Naive B cell (primary cell): Measurements from ENCODE around the gene TTC13. TPM values are rescaled to one million over a fixed set of nuclear protein-coding genes. Genes with fewer than 3 reads are reported as not detected.

Source experiments
- ATAC-seq, 2 donors: fragments of 150-1000 bp; cut with Tn5 transposase; 2 replicates each; pipeline ENCODE4 v1.10.0; 2021; ENCODE audit warnings: low read depth in 2 of 2, mild to moderate bottlenecking in 2 of 2, moderate library complexity in 2 of 2
- DNase-seq: peaks from one replicate; pipeline ENCODE4 v3.0.0; 2022
- H3K27ac Mint-ChIP-seq, 6 donors: one replicate each; pipeline ENCODE4 v1.8.0; 2020 to 2022; ENCODE audit warnings: mild to moderate bottlenecking in 6 of 6, mixed read lengths in 6 of 6, moderate library complexity in 5 of 6, inconsistent platforms in 2 of 6
- H3K27me3 Mint-ChIP-seq, 3 donors: one replicate each; pipeline ENCODE4 v1.8.0; 2021 to 2022; ENCODE audit warnings: mixed read lengths in 3 of 3, mild to moderate bottlenecking in 1 of 3
- H3K36me3 Mint-ChIP-seq, 2 donors: one replicate each; pipeline ENCODE4 v1.8.0; 2020 to 2022; ENCODE audit warnings: mixed read lengths in 2 of 2, inconsistent platforms in 1 of 2, mild to moderate bottlenecking in 1 of 2
- H3K4me1 Mint-ChIP-seq, 3 donors: one replicate each; pipeline ENCODE4 v1.8.0; 2020 to 2022; ENCODE audit warnings: mixed read lengths in 3 of 3, inconsistent platforms in 1 of 3, mild to moderate bottlenecking in 1 of 3, moderate library complexity in 1 of 3
- H3K4me3 Mint-ChIP-seq, 8 donors: one replicate each; pipeline ENCODE4 v1.8.0; 2020 to 2022; ENCODE audit warnings: mild to moderate bottlenecking in 8 of 8, mixed read lengths in 8 of 8, moderate library complexity in 8 of 8, inconsistent platforms in 2 of 8
- H3K9me3 Mint-ChIP-seq, 7 donors: one replicate each; pipeline ENCODE4 v1.8.0; 2020 to 2022; ENCODE audit warnings: mixed read lengths in 7 of 7, mild to moderate bottlenecking in 5 of 7, inconsistent platforms in 2 of 7, moderate library complexity in 1 of 7
- polyA plus RNA-seq, 6 donors: library from polyadenylated mRNA; unstranded; fragments of 300-500 nt; fragmentation: Illumina TruSeq; gene quantifications; one replicate each; pipeline ENCODE4 v1.2.3, GENCODE V29; 2021; ENCODE audit warnings: low read depth in 6 of 6

Gene TTC13
- polyA plus RNA-seq, 6 donors from 2014 or later = 3.4 to 14.6 (median 9.9) TPM

DNA sequence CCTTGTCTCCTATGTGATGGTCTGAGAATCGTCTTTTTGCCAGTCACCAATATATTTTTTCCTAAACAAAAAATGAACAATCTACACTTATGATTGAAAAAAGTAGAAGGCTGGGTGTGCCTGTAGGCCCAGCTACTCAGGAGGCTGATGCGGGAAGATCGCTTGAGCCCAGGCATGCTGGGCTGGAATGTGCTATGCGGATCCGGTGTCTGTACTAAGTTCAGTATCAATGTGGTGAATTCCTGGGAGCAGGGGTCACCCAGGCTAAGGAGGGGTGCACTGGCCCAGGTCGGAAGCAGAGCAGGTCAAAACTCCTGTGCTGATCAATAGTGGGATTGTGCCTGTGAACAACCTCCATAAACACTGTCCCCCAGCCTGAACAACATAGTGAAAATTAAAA lies 84.6 kb downstream of the TTC13 start:
- Mint-ChIP-seq H3K27ac (peak overlapping the region in 1 of 6 donors; percentile 24), H3K9me3 (peaks cover 0 to 4% (median 0%) of the 10 kb centered on the region in 7 donors), H3K27me3 (peaks cover 0 to 27% (median 10%) of the 10 kb centered on the region in 3 donors), H3K36me3 (no peaks in the 10 kb centered on the region), H3K4me1 (no peaks in the 10 kb centered on the region), H3K4me3 (no peak overlapping the region)
- DNase-seq (no peak), ATAC-seq (no peak)

DNA sequence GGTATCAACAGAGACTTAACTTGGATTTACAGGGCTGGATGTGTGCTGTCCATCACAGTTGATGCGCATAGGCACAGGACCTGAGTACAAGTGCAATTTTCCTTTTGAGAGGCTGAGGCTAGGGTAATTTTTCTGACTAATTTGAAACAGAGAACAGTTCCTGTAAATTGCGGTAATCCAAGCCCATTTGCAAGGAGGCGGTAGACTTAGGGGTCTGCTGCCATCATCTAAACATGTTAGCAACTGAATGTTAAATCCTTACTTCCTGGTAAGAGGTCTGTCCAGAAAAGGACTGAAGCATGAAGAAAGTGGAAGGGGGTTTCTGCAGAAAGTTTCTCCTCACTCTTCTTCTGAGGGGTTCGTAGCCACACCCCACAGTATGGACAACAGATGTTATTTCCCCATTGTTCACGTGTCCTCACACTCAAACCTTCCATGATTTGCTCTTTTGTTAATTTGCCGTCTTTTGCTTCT lies 86.6 kb downstream of the TTC13 start:
- Mint-ChIP-seq H3K27me3 (peaks cover 6 to 44% (median 24%) of the 10 kb centered on the region in 3 donors), H3K36me3 (peaks cover 0 to 7% of the 10 kb centered on the region in 2 donors), H3K4me1 (no peaks in the 10 kb centered on the region), H3K4me3 (no peak overlapping the region), H3K27ac (no peak overlapping the region), H3K9me3 (no peaks in the 10 kb centered on the region)
- ATAC-seq = no peak
- no peak for DNase-seq

DNA sequence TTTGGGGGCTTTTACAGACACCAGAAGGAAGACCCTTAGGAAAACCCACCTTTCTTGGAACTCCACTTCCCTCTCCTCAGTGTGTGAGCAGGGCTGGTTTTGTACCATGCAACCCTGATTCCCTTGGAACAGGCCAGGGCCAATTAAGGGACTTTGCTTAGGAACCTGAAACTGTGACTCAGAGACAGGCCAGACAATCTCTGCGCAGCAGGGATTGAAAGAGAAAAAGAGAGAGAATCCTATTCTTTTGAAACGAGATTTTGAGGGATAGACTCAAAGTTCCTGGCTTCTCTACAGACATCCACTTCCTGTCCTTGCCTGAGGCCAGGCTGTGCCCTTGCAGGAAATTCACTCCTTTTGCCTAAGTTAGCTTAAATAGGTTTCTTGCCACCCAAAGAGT lies 87.2 kb downstream of the TTC13 start:
- Mint-ChIP-seq H3K27me3 (peaks cover 6 to 44% (median 29%) of the 10 kb centered on the region in 3 donors), H3K4me3 (no peak overlapping the region), H3K27ac (peak overlapping the region in 1 of 6 donors; percentile 67), H3K36me3 (peaks cover 0 to 7% of the 10 kb centered on the region in 2 donors), H3K9me3 (no peaks in the 10 kb centered on the region), H3K4me1 (no peaks in the 10 kb centered on the region)
- ATAC-seq = no peak
- DNase-seq = no peak

DNA sequence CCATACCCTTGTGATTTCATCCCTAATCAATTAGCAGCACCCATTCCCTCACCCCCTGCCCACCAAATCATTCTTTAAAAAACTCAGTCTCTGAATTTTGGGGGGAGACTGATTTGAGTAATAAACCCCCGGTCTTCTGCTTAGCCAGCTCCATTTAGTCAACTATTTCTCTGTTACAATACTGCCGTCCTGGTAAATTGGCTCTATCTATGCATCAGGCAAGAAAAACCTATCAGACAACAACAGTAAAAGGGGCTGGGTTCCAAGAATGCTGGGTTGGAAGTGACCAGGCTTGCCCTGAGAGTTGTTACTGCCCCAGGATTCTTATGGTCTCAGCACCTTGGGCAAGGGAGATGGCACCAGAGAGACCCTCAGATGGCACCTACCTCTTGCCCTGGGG lies 94.0 kb downstream of the TTC13 start:
- H3K9me3 Mint-ChIP-seq = peaks cover 0 to 18% (median 1%) of the 10 kb centered on the region in 7 donors
- peaks cover 7% of the 10 kb centered on the region in 2 donors for H3K36me3 Mint-ChIP-seq
- peaks cover 0 to 4% (median 0%) of the 10 kb centered on the region in 3 donors for H3K4me1 Mint-ChIP-seq
- DNase-seq (no peak), ATAC-seq (no peak)
- H3K27me3 Mint-ChIP-seq = peaks cover 47 to 83% (median 72%) of the 10 kb centered on the region in 3 donors
- peak overlapping the region in 1 of 6 donors; percentile 11 for H3K27ac Mint-ChIP-seq
- H3K4me3 Mint-ChIP-seq = no peak overlapping the region

DNA sequence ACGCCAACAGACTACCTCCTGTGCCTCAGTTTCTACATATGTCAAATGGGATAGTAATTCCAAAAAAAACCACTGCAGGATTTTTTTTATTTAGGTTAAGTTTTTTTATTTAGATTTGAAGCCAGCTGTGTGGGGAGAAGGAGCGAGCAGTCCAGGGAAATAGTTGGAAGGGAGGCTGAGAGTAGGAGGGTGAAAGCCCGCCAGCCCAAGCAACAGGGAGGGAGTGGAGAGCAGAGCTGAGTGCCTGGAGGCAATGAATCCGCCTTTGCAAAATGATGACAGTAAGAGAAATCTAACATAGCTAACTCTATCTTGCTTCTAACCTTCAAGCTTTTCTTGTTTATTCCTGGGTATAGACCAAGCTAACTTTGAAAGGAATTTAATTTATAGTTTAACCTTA lies 94.7 kb downstream of the TTC13 start:
- no peak overlapping the region for H3K4me3 Mint-ChIP-seq
- peaks cover 47 to 85% (median 73%) of the 10 kb centered on the region in 3 donors for H3K27me3 Mint-ChIP-seq
- ATAC-seq = no peak
- no peak overlapping the region for H3K27ac Mint-ChIP-seq
- peaks cover 0 to 4% (median 0%) of the 10 kb centered on the region in 3 donors for H3K4me1 Mint-ChIP-seq
- peaks cover 0 to 18% (median 1%) of the 10 kb centered on the region in 7 donors for H3K9me3 Mint-ChIP-seq
- peaks cover 7 to 8% of the 10 kb centered on the region in 2 donors for H3K36me3 Mint-ChIP-seq
- no peak for DNase-seq

DNA sequence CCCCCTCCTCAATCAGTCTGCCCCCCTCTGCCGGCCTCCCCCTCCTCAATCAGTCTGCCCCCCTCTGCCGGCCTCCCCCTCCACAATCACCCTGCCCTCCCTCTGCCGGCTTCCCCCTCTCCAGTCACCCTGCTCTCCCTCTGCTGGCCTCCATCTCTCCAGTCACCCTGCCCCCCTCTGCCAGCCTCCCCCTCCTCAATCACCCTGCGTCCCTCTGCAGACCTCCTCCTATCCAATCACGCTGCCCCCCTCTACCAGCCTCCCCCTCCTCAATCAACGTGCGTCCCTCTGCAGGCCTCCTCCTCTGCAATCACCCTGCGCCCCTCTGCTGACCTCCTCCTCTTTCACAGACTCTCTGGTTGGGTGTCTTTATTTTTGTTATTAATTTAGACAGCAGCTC lies 98.9 kb downstream of the TTC13 start:
- no peak for DNase-seq
- no peak overlapping the region for H3K27ac Mint-ChIP-seq
- ATAC-seq = no peak
- H3K36me3 Mint-ChIP-seq = peaks cover 0 to 8% of the 10 kb centered on the region in 2 donors
- H3K27me3 Mint-ChIP-seq = peaks cover 61 to 85% (median 68%) of the 10 kb centered on the region in 3 donors
- peaks cover 0 to 4% (median 0%) of the 10 kb centered on the region in 3 donors for H3K4me1 Mint-ChIP-seq
- no peak overlapping the region for H3K4me3 Mint-ChIP-seq
- H3K9me3 Mint-ChIP-seq = peaks cover 0 to 10% (median 0%) of the 10 kb centered on the region in 7 donors

DNA sequence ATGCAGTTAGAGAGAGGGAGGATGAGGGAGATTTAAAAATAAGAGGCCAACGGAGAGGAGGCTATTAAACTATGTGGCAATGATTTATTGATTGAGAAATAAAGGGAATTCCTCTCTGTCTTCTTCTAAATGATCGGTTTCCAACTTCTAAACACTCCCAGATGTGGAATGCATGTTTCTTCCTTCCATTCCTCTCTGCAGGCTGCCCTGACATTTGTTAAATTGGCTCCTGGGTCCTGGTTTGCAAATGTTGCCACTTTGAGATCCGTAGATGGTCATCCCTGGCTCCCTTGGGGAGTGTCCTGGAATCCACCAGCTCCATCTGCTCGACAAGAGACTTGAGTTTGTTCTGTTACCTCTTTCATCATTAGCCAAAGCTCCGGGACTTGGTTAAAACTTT lies 100.1 kb downstream of the TTC13 start:
- no peak for ATAC-seq
- peaks cover 0 to 4% (median 0%) of the 10 kb centered on the region in 3 donors for H3K4me1 Mint-ChIP-seq
- DNase-seq = no peak
- H3K4me3 Mint-ChIP-seq = no peak overlapping the region
- H3K27me3 Mint-ChIP-seq = peaks cover 52 to 79% (median 67%) of the 10 kb centered on the region in 3 donors
- no peaks in the 10 kb centered on the region for H3K9me3 Mint-ChIP-seq
- no peak overlapping the region for H3K27ac Mint-ChIP-seq
- H3K36me3 Mint-ChIP-seq = peaks cover 0 to 8% of the 10 kb centered on the region in 2 donors

DNA sequence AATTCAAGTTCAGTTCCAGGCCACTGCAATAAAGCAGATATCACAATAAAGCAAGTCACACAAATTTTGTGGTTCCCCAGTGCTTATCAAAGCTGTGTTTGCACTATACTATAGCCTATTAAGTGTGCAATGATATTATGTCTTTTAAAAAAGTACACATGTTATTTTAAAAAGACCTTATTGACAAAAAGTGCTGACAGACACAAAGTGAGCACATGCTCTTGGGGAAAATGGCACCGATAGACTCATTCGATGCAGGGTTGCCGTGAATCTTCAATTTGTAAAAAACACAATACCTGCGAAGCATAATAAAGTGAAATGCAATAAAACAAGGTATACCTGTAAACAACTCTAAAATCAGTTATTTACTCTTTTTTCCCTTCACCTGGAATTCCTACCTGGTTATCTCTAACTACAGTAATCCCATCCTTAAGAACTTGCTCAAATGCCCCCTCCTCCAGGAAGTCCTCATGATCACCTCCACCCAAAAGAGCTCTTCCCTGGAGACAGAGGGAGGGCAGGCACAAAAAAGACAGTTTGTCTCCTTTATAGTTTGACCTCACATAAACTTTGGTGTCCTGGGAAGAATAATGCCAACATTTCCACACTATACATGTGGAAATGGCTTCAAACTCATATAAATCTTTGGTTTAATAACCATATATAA lies 100.6 kb downstream of the TTC13 start:
- Mint-ChIP-seq H3K27ac (no peak overlapping the region), H3K27me3 (peaks cover 51 to 79% (median 65%) of the 10 kb centered on the region in 3 donors)
- no peak for ATAC-seq

DNA sequence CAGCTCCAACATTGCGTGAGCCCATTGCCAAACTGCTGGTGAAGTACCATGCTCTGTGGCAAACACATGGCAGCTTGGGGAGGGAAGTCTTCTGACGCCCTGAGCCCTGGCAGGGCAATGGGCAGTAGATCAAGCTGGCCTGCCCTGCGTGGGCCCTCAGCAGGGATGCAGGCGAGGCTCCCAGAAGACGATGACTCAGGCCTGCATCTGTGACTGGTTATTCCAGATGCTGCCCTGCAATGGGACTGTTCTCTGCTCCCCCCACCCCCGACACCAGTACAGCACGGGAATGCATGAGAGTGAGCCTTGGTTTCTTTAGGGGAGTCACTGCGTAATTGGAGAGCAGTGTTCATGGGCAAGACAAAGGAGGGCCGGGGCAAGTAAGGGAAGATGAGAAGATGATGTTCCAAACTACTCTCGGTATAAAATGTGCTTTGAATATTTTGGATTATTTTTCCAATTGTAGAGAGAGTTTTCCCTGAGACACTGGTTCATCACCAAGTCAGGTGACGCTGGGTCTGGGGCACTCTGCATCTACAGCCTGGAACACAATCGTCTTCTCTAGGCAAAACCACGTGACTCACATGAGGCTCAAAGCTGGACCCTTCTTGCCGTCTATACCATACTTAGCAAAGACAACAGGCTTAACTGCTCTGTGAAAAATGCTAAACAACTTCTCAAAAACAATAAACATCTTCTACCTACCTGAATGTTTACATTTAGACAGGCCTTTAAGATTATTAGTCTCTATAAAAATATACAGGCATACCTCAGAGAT lies 101.3 kb downstream of the TTC13 start:
- Mint-ChIP-seq H3K4me3 (no peak overlapping the region), H3K9me3 (no peaks in the 10 kb centered on the region), H3K4me1 (peaks cover 0 to 4% (median 0%) of the 10 kb centered on the region in 3 donors), H3K27me3 (peaks cover 44 to 71% (median 60%) of the 10 kb centered on the region in 3 donors), H3K27ac (no peak overlapping the region), H3K36me3 (peaks cover 0 to 8% of the 10 kb centered on the region in 2 donors)
- no peak for ATAC-seq
- DNase-seq = no peak

More for the DNA sequence above, 100.6 kb downstream of the TTC13 start:
- no peaks in the 10 kb centered on the region for H3K9me3 Mint-ChIP-seq
- H3K4me1 Mint-ChIP-seq = peaks cover 0 to 4% (median 0%) of the 10 kb centered on the region in 3 donors
- H3K36me3 Mint-ChIP-seq = peaks cover 0 to 8% of the 10 kb centered on the region in 2 donors
- no peak overlapping the region for H3K4me3 Mint-ChIP-seq
- no peak for DNase-seq

DNA sequence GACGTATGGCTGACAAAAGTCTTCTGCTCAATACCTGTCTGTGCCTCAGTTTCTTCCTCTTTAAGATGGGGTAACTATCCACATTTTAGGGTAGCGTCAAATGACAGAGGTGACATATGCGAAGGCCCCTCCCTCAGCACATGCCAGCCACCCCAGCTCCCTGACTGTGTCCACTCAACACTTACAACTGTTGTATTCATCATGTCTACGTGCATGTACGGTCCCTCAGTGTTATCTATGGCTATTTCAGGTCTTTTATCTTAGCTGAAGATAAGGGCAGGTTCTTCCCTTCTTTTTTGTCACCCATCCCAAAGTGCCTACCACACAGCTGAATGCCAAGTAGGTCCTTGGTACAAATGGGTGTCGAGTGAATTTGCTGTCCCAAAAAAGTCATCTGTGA lies 102.0 kb downstream of the TTC13 start:
- Mint-ChIP-seq H3K4me3 (no peak overlapping the region), H3K27me3 (peaks cover 42 to 69% (median 60%) of the 10 kb centered on the region in 3 donors), H3K36me3 (peaks cover 0 to 8% of the 10 kb centered on the region in 2 donors), H3K9me3 (no peaks in the 10 kb centered on the region), H3K4me1 (peaks cover 0 to 4% (median 0%) of the 10 kb centered on the region in 3 donors), H3K27ac (no peak overlapping the region)
- ATAC-seq (no peak), DNase-seq (no peak)

DNA sequence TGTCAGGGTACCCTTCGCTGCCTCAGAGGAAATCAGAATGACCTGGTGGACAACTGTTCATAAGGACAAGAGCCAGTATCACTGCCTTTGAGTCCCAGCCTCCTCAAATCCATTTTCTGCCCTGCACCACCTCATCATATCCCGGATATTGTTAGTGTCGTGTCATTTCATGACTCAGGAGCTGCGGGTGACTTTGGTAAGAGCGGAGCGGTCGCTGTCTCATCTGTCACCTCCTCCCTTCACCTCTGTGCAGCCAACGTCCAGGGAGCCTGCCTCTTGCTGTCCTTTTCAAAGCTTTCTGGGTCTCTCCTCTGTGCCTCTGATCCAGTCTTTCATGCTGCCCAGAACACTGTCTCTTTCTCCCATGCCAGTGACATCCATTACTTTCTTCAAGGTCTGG lies 103.3 kb downstream of the TTC13 start:
- H3K9me3 Mint-ChIP-seq = no peaks in the 10 kb centered on the region
- H3K36me3 Mint-ChIP-seq = peaks cover 0 to 8% of the 10 kb centered on the region in 2 donors
- ATAC-seq (no peak), DNase-seq (no peak)
- peaks cover 37 to 67% (median 53%) of the 10 kb centered on the region in 3 donors for H3K27me3 Mint-ChIP-seq
- H3K4me3 Mint-ChIP-seq = no peak overlapping the region
- H3K27ac Mint-ChIP-seq = peak overlapping the region in 1 of 6 donors; percentile 24
- peaks cover 0 to 4% (median 0%) of the 10 kb centered on the region in 3 donors for H3K4me1 Mint-ChIP-seq

DNA sequence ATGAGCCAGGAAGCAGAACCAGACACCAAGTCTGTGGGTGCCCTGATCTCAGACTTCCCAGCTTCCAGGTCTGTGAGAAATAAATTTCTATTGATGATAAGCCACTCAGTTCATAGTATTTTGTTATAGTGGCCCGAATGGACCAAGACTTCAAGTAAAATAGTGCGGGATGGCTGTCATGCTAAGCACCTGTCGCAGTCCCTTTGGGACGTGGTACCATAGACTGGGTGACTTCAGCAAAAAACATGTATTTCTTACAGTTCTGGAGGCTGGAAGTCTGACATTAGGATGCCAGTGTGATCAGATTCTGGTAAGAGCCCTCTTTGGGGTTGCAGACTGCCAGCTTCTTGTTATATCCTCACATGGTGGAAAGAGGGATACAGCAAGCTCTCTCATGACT lies 107.7 kb downstream of the TTC13 start:
- Mint-ChIP-seq H3K27me3 (peaks cover 26 to 56% (median 36%) of the 10 kb centered on the region in 3 donors), H3K4me1 (peaks cover 0 to 9% (median 6%) of the 10 kb centered on the region in 3 donors), H3K4me3 (peak overlapping the region in 2 of 8 donors; percentile 15 to 91), H3K27ac (no peak overlapping the region), H3K36me3 (no peaks in the 10 kb centered on the region), H3K9me3 (no peaks in the 10 kb centered on the region)
- DNase-seq = no peak
- no peak for ATAC-seq

DNA sequence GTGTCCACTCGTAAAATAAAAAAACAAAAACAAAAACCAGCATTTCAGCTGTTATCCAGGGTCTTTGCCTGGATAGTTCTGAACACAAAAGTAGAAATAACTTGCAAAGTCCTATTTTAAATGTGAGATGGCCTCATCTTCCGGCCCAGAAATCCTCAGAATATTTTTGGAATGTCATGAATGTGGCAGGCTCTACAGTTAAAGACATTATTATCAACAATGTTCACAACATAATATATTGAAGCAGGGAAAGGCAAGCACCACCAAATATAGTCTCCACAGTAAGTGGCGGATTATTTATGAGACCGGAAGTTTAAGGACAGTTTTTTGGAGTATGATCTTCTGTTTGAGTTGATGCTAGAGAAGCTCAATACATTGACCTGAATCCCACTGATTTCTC lies 109.2 kb downstream of the TTC13 start:
- H3K4me3 Mint-ChIP-seq = peak overlapping the region; percentile 29 to 92 (median 86)
- ATAC-seq (no peak), DNase-seq (no peak)
- no peaks in the 10 kb centered on the region for H3K36me3 Mint-ChIP-seq
- H3K9me3 Mint-ChIP-seq = no peaks in the 10 kb centered on the region
- H3K4me1 Mint-ChIP-seq = peaks cover 0 to 9% (median 6%) of the 10 kb centered on the region in 3 donors
- H3K27ac Mint-ChIP-seq = no peak overlapping the region
- H3K27me3 Mint-ChIP-seq = peaks cover 23 to 46% (median 23%) of the 10 kb centered on the region in 3 donors
